ENCODE results near the gene EMCN. TPM values are rescaled to one million over a fixed set of nuclear protein-coding genes. Genes with fewer than 3 reads are reported as not detected.

The EMCN gene
- total and polyA plus RNA-seq, 10 of the 15 experiments (the other 5 are each of a cell fraction or from before 2014, with no cell fraction given), result not detected

DNA sequence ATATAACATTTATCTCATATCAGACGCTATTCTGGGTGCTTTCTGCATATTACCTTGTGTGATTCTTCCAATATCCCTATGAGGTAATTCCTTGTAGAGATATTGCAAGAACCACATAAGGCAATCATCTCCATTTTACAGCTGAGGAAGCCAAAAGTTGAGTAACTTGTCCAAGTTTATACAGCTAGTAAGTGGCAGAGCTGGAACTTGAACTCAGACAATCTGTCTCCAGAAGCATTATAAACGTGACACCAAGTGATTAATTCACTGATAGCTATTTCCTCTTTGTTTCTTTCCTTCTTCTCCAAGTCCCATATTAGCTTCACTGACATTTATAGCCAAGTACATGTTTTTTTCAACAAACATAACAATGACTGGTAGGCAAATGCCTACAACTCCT lies 7.3 kb downstream of the EMCN start:
- no TSS peak for BruUV-seq (replicated peaks)
- no peaks in the 10 kb centered on the region for H3K79me2 ChIP-seq (ENCODE audit: control insufficient read depth, insufficient read depth, low read length)
- CTCF ChIA-PET, result no interaction called here

More for the DNA sequence above, 7.3 kb downstream of the EMCN start:
- intact Hi-C loops (cut with micrococcal nuclease; ENCODE audit: unreplicated experiment), result no loop called here
- H3K9me3 ChIP-seq (replicated peaks; ENCODE audit: control insufficient read depth, insufficient read depth, low read length), result no peaks in the 10 kb centered on the region
- ChIA-PET SMC1A (ENCODE audit: uncharacterized antibody, unreplicated experiment) (no interaction called here), RAD21 (ENCODE audit: unreplicated experiment) (interaction anchor here (1.2 kb wide), 1 partner anchor 8 kb away, joined by 3 read pairs; no protein-coding TSS in a partner anchor), POLR2A (no interaction called here)
- no peak for DNase-seq (ENCODE audit: low read depth, low spot score)
- in situ Hi-C loops (cut with MboI), result no loop called here
- no peak overlapping the region for H3K4me3 ChIP-seq
- no peaks in the 10 kb centered on the region for H4K20me1 ChIP-seq (ENCODE audit: control insufficient read depth, insufficient read depth)
- H2AFZ ChIP-seq (ENCODE audit: control insufficient read depth, low read depth, low read length), result no peak overlapping the region
- ATAC-seq, result no peak
- FAIRE-seq, result no peak
- no peak overlapping the region for H3K27ac ChIP-seq (ENCODE audit: control insufficient read depth, insufficient read depth)
- TF ChIP-seq SRF (IDR thresholded peaks at IDR 0.05; ENCODE audit: low read depth in 2 of 2, low read length in 2 of 2), result no peak
- TF ChIP-seq, protein P1, sequence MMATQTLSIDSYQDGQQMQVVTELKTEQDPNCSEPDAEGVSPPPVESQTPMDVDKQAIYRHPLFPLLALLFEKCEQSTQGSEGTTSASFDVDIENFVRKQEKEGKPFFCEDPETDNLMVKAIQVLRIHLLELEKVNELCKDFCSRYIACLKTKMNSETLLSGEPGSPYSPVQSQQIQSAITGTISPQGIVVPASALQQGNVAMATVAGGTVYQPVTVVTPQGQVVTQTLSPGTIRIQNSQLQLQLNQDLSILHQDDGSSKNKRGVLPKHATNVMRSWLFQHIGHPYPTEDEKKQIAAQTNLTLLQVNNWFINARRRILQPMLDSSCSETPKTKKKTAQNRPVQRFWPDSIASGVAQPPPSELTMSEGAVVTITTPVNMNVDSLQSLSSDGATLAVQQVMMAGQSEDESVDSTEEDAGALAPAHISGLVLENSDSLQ (IDR thresholded peaks at IDR 0.05), result no peak
- TF ChIP-seq, protein P2, sequence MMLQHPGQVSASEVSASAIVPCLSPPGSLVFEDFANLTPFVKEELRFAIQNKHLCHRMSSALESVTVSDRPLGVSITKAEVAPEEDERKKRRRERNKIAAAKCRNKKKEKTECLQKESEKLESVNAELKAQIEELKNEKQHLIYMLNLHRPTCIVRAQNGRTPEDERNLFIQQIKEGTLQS (IDR thresholded peaks at IDR 0.05; ENCODE audit: borderline replicate concordance, extremely low read depth, low read depth, low read length), result no peak
- no peak for TF ChIP-seq MXI1 (IDR thresholded peaks at IDR 0.05; ENCODE audit: low read depth, low read length)
- no peak for TF ChIP-seq TARDBP (IDR thresholded peaks at IDR 0.05; ENCODE audit: borderline replicate concordance)
- no peak for TF ChIP-seq ASH2L (IDR thresholded peaks at IDR 0.05; ENCODE audit: borderline replicate concordance, low read depth)
- TF ChIP-seq SIX5 (IDR thresholded peaks at IDR 0.05; ENCODE audit: low read depth, low read length, severe bottlenecking), result no peak
- TF ChIP-seq RAD21 (IDR thresholded peaks at IDR 0.05; ENCODE audit: insufficient read depth, low read depth, low read length), result no peak
- TF ChIP-seq E4F1 (IDR thresholded peaks at IDR 0.05; ENCODE audit: borderline replicate concordance, partially characterized antibody), result no peak
- no peak for TF ChIP-seq FOXM1 (IDR thresholded peaks at IDR 0.05; ENCODE audit: low read depth, low read length)
- TF ChIP-seq CEBPZ (IDR thresholded peaks at IDR 0.05; ENCODE audit: low read depth, low read length), result no peak
- TF ChIP-seq NRF1 (conservative IDR thresholded peaks at IDR 0.05; ENCODE audit: low read depth, low read length), result no peak
- no peak for TF ChIP-seq ZNF217 (IDR thresholded peaks at IDR 0.05)
- WGBS (ENCODE audit: insufficient coverage, insufficient replicate concordance, low lambda C conversion rate, missing lambda C conversion rate), result 0% methylated on average over 2 of the region's 2 CpGs
- H3K36me3 ChIP-seq (ENCODE audit: control insufficient read depth in 2 of 2, insufficient read depth in 2 of 2, low read length in 1 of 2), result no peaks in the 10 kb centered on the region
- no peaks in the 10 kb centered on the region for H3K4me1 ChIP-seq (ENCODE audit: control insufficient read depth, insufficient read depth, low read length)
- H3K27me3 ChIP-seq (replicated peaks in 1 of 2; ENCODE audit: control insufficient read depth in 2 of 2, insufficient read depth in 2 of 2, low read length in 1 of 2), result no peaks in the 10 kb centered on the region; a peak in 1 of 4 replicates
- no peak overlapping the region for H3K4me2 ChIP-seq (ENCODE audit: control insufficient read depth, insufficient read depth)
- no peak overlapping the region for H3K9ac ChIP-seq (ENCODE audit: control insufficient read depth, insufficient read depth, low read length)
